GM19099 (cell line): ENCODE results near the gene HERC3.

Source experiments
- POLR2A ChIP-seq: IDR thresholded peaks from 3 replicates; pipeline ENCODE4 v1.6.1; 2011; ENCODE audit warnings: low read depth; ENCODE audit not compliant: insufficient read length; ENCODE audit errors: extremely low read depth

HERC3 gene

DNA sequence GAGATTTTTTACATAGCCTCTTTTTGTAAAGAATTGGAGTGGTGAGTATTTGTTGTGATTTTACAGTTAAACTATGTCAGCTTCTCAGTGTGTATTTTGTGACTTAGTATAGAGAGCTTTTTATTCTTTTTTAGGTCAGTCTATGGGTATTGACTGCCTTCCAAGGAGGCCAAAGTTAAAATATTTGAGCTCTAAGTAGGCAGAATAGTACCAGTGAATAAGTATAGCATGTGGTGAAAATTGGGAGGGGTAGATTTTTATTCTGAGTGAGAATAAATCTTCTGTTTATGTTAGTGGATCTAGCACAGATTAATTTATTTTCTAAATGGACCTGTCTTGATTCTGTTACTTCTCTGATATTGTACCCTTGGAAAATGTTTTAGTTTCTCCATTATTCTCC is 37.5 kb downstream of the HERC3 start:
- TF ChIP-seq POLR2A: no peak

DNA sequence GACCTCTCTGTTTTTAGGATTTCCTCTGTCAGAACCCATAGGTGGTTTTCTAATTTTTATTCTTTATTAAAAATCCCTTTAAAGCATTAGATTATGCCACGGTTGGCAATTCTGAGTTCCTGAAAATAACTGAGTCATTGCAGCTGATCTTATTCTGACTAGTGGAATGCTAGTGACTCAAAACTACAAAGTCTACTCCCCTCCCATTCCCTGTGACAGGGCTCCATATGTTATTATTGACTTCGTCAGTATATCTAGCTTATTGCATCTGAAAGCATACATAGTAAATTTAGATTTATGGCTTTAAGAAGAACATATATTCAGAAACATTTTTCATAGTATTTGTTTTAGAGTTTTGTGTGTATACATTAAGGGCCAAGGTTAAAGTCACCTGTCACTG is 38.5 kb downstream of the HERC3 start:
- no peak for TF ChIP-seq POLR2A

DNA sequence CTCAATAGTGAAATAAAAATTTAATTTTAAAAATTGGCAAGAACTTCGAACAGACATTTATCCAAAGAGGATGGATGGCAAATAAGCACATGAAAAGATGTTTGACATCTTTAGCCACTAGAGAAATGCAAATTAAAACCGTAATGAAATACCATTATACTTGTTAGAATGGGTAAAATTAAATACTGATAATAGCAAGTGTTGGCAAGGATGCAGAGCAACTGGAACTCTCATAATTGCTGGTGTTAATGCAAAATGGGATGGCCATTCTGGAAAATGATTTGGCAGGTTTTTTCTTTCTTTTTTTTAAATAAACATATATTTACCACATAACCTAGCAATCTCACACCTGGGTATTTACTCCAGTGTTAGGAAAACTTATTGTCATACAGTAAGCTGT is 51.7 kb downstream of the HERC3 start:
- no peak for TF ChIP-seq POLR2A

DNA sequence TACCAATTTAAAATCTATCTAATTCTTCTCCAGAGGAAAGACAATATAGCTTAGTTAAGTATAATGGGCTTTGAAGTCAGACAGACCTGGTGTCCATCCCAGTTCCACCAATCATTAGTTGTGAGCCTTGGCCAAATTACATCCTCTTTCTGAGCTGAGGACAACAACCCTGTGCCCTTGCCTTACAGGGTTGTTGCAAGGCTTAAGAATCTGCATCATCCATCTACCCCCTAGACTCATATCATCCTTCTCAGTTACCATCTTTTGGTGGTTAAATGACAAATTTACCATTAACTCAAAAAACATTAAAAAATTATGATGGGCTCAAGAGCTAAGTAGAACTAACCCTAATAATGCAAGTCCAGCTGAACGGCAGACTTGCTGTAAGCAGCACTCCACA is 53.7 kb downstream of the HERC3 start:
- TF ChIP-seq POLR2A: no peak

- no peak for TF ChIP-seq POLR2A
Observed at GRCh38 chr4:88646528-88647280, 54.4 kb downstream of the HERC3 start.

- no peak for TF ChIP-seq POLR2A
Observed at GRCh38 chr4:88649716-88650115, 57.4 kb downstream of the HERC3 start.

DNA sequence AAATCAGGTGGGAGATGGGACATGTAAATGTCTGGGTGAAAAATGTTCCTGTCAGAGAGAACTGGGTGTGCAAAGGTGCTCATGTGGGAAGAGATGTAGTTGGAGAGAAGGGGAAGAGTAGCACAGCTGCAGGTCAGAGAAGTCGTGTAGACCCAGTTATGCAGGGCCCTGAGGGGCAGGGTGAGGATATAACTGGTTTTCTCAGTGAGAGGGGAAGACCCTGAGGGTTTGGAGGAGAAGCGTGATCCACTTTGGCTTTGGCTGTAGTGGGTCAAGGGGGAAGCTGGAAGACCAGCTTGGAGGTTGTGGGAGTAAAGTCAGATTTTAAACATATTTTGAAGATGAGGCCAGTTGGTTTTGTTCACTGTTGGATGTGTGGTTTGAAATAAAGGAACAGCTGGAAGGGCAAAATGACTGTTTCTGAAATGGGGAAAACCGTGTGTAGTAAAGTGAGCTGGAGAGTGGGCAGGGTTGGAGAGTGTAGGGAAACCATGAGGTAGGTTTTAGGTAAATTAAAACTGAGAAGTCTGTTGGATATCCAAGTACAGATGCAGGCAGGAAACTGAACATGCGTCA is 61.2 kb downstream of the HERC3 start:
- TF ChIP-seq POLR2A: no peak

DNA sequence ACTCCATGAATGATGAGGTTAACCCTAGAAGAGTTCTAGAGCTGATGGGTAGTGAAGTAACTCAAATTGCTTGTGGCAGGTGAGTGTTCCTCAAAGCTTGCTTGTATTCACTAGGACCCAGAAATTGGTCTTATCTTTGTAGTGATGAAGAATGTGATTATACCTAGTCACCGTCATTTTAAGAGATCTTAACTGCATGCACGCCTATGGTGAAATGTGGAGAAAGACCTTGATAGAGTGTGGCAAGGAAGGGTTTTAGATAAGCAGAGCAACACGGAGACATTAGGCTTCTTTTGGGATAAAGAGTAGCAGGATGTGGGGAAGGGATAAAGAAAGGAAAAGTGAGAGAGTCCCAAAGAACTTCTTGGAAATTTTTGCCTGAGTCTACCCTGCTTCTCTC is 62.9 kb downstream of the HERC3 start:
- no peak for TF ChIP-seq POLR2A

DNA sequence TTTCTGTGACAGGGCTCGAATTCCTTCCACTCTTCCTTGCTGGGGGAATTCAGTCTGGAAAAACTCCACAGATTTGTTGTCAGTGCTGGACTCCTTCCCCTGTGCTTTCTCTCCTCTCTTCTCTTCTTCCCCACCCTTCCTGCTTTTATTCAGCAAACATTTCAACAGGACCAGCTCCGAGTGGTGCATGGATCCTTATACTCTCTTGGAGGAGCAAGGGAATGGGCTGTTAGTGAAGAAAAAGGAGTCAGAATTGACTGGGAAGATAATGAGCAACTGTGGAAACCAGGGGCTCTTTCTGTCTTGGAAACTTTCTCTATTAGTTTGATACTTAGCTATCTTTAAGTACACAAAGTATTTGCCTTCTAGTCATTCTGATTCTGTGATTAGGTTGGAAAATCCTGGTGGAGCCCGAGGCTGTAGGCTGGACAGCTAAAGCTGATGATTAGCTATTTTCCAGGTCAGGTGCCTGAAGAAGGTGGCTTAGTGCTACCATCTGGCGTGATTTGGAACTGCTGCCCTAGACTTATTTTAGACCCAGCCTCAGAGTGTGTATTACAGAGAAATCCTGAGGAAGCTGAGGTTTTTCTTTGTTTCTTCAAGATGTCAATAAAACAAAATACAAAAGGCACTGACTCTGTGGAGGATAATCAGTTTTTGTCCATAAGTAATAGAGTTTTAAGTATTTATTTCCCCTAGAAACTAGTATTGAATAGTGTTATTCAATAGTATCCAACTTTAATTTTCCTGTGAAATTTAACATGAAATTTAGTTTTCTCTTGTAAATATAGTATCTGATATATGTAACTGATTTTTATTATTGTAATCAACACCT is 67.0 kb downstream of the HERC3 start:
- TF ChIP-seq POLR2A: no peak

DNA sequence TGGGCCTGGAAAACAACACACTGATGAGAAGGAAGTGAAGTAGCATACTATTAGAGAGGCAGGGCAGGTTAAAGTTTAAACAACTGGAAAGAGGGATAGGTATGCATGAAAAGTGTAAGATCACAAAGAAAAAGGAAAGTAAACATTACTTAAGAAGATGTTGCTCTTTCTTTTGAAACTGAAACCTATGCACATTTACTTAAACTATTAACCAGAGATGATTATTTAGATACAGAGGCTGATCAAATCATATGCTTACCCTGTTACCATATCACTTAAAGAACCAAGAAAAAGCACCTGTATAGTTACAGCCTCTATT is 67.6 kb downstream of the HERC3 start:
- TF ChIP-seq POLR2A: no peak

- TF ChIP-seq POLR2A: no peak
Observed at GRCh38 chr4:88660446-88661294, 68.4 kb downstream of the HERC3 start.

DNA sequence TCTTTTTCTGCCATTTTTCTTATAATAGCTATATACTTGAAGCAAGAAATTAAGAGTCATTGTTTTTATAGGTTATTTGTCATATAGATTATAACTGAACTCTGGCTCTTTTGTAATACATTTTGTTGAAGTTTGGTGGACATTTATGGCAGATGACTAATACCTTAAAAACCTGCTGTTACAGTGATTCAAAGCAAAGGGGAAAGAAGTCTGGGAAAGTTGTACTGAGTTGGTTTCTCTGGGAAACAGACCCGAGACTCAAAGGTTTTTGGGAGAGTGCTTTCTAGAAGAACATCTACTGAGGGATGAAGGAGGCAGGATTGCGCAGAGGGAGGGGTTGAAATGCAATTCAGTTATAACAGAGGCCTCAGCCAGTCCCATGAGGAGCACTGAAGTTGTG is 69.5 kb downstream of the HERC3 start:
- TF ChIP-seq POLR2A: no peak

DNA sequence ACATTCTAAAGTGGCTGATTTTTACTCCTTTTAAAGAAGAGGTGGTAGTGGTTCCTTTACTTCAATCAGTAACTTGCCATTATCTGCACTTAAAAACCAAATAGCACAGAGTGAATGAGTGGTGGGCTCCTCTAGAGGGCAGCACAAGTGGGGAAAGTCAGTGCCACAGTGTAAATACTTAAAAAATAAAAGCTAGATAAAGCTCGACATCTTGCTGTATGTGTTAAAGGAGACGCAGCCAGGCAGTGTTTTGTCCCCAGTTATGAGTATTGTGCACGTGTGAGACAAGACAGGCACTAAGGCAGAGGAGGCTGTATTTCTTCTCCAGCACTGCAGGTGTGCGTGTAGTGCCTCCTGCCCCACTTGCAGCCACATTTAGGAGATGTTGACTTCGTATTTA is 80.7 kb downstream of the HERC3 start:
- no peak for TF ChIP-seq POLR2A

- TF ChIP-seq POLR2A: no peak
Observed at GRCh38 chr4:88673886-88674285, 81.6 kb downstream of the HERC3 start.

DNA sequence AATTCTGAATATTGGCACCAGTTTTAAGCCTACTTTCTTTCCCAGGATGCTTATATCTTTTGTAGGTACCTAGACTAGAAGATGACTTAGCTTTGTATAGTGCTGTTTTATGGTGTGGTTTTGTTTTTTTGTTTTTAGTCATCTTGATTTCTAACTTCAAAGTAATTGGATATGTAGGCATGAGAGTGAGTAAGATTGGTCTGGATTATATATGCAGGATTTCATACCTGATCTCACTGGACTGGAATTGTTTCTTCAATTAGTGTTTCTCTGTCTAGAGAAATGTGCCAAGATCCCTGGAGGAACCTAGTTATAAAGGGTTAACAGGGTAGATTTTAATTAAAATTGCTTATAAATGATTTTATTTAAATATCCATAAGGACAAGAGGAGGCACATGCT is 82.3 kb downstream of the HERC3 start:
- TF ChIP-seq POLR2A: no peak
